Vagina (tissue), 2 donors: ENCODE measurements around the gene ZNF534.

Experiments
- POLR2AphosphoS5 ChIP-seq, 2 donors: sonication (generic); formaldehyde crosslinking; IDR thresholded peaks; one replicate each; pipeline ENCODE4 v1.9.0; 2017; ENCODE audit warnings: antibody characterized with exemption in 2 of 2, mild to moderate bottlenecking in 2 of 2, low read depth in 1 of 2; ENCODE audit not compliant: insufficient read depth in 1 of 2
- TF ChIP-seq, protein P1 (sequence below), 3 experiments: fragments of 450-650 bp in 2 of 3; fragments of 200-600 bp in 1 of 3; sonication (generic) in 1 of 3; IDR thresholded peaks; one replicate each; pipeline ENCODE4 v1.5.1; 2017 to 2019; ENCODE audit warnings: antibody characterized with exemption in 3 of 3, mild to moderate bottlenecking in 2 of 3, moderate library complexity in 2 of 3

DNA sequence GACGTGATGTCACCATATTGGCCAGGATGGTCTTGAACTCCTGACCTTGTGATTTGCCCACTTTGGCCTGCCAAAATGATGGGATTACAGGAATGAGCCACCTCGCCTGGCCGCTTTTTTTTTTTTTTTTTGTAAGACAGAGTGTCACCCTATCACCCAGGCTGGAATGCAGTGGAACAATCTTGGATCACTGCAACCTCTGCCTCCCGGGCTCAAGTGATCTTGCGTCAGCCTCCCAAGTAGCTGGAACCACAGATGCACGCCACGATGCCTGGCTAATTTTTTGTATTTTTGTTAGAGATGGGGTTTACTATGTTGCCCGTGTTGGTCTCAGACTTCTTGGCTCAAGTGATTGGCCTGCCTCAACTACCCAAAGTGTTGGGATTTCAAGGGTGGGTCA is 69.6 kb downstream of the ZNF534 start:
- TF ChIP-seq, protein P1, sequence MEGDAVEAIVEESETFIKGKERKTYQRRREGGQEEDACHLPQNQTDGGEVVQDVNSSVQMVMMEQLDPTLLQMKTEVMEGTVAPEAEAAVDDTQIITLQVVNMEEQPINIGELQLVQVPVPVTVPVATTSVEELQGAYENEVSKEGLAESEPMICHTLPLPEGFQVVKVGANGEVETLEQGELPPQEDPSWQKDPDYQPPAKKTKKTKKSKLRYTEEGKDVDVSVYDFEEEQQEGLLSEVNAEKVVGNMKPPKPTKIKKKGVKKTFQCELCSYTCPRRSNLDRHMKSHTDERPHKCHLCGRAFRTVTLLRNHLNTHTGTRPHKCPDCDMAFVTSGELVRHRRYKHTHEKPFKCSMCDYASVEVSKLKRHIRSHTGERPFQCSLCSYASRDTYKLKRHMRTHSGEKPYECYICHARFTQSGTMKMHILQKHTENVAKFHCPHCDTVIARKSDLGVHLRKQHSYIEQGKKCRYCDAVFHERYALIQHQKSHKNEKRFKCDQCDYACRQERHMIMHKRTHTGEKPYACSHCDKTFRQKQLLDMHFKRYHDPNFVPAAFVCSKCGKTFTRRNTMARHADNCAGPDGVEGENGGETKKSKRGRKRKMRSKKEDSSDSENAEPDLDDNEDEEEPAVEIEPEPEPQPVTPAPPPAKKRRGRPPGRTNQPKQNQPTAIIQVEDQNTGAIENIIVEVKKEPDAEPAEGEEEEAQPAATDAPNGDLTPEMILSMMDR (IDR thresholded peaks at IDR 0.05), result no peak
- no peak for TF ChIP-seq POLR2AphosphoS5 (IDR thresholded peaks at IDR 0.05; ENCODE audit: insufficient read depth in 1 of 2, low read depth in 1 of 2)
